Mammary epithelial cell (primary cell): ENCODE results near the gene NFATC1.

Experiments
- CTCF ChIP-seq, 2 donors: IDR thresholded peaks in 1 of 2; conservative IDR thresholded peaks in 1 of 2; 2 replicates each; pipeline ENCODE4 v1.5.1; 2011 to 2012; ENCODE audit warnings: inconsistent platforms in 2 of 2, low read length in 2 of 2, mild to moderate bottlenecking in 2 of 2, control low read depth in 1 of 2, low read depth in 1 of 2; ENCODE audit not compliant: insufficient read depth in 1 of 2; ENCODE audit errors: extremely low read depth in 1 of 2
- EZH2 ChIP-seq: IDR thresholded peaks from 2 replicates; pipeline ENCODE4 v1.6.1; 2012; ENCODE audit warnings: low read length, inconsistent platforms, borderline replicate concordance

GRCh38 chr18:79545255-79545654, 149.5 kb downstream of the NFATC1 start:
- TF ChIP-seq CTCF (conservative IDR thresholded peaks at IDR 0.05 in 1 of 2, IDR thresholded peaks at IDR 0.05 in 1 of 2; ENCODE audit: extremely low read depth in 1 of 2, insufficient read depth in 1 of 2, low read depth in 1 of 2, low read length in 2 of 2) = no peak
- no peak for TF ChIP-seq EZH2
